ENCODE measurements around the gene EBI3. TPM values are rescaled to one million over a fixed set of nuclear protein-coding genes. Genes with fewer than 3 reads are reported as not detected.
"Not testable (repeated sequence)": the region's sequence is repeated elsewhere in the genome, so short reads cannot be mapped to it uniquely, and the experiment has no call there.

The EBI3 gene
- total RNA-seq, 1 donor from 2014 or later: 1.2 TPM

GRCh38 chr19:4227771-4228170 is 1.6 kb upstream of the EBI3 start:
- no peaks in the 10 kb centered on the region for H3K36me3 Mint-ChIP-seq (ENCODE audit: low read depth)
- H3K27me3 Mint-ChIP-seq (ENCODE audit: low read depth): peaks cover 6% of the 10 kb centered on the region
- DNase-seq (ENCODE audit: low spot score): no peak
- no peak for TF ChIP-seq CTCF (IDR thresholded peaks at IDR 0.05)
- no peak overlapping the region for H3K27ac Mint-ChIP-seq (ENCODE audit: unreplicated experiment)
- no peak overlapping the region for H3K4me3 Mint-ChIP-seq (ENCODE audit: unreplicated experiment)
- H3K4me1 Mint-ChIP-seq (ENCODE audit: low read depth): no peaks in the 10 kb centered on the region
- H3K9me3 Mint-ChIP-seq (ENCODE audit: low read depth): no peaks in the 10 kb centered on the region

GRCh38 chr19:4228765-4229178 is 551 bp upstream of the EBI3 start:
- Mint-ChIP-seq H3K4me3 (ENCODE audit: unreplicated experiment) (no peak overlapping the region), H3K36me3 (ENCODE audit: low read depth) (no peaks in the 10 kb centered on the region), H3K4me1 (ENCODE audit: low read depth) (no peaks in the 10 kb centered on the region), H3K27ac (ENCODE audit: unreplicated experiment) (no peak overlapping the region), H3K9me3 (ENCODE audit: low read depth) (no peaks in the 10 kb centered on the region), H3K27me3 (ENCODE audit: low read depth) (peaks cover 10% of the 10 kb centered on the region)
- no peak for TF ChIP-seq CTCF (IDR thresholded peaks at IDR 0.05)
- DNase-seq (ENCODE audit: low spot score): no peak

GRCh38 chr19:4230237-4230636 is 914 bp downstream of the EBI3 start:
- not testable (repeated sequence) for DNase-seq (ENCODE audit: low spot score); H3K4me1 Mint-ChIP-seq (ENCODE audit: low read depth); H3K4me3 Mint-ChIP-seq (ENCODE audit: unreplicated experiment); H3K27ac Mint-ChIP-seq (ENCODE audit: unreplicated experiment); H3K9me3 Mint-ChIP-seq (ENCODE audit: low read depth); H3K36me3 Mint-ChIP-seq (ENCODE audit: low read depth)
- peaks cover 10% of the 10 kb centered on the region for H3K27me3 Mint-ChIP-seq (ENCODE audit: low read depth)

- not testable (repeated sequence) for H3K36me3 Mint-ChIP-seq (ENCODE audit: low read depth); H3K4me3 Mint-ChIP-seq (ENCODE audit: unreplicated experiment); DNase-seq (ENCODE audit: low spot score); H3K27ac Mint-ChIP-seq (ENCODE audit: unreplicated experiment); H3K4me1 Mint-ChIP-seq (ENCODE audit: low read depth); H3K9me3 Mint-ChIP-seq (ENCODE audit: low read depth); H3K27me3 Mint-ChIP-seq (ENCODE audit: low read depth)
These were observed 2.2 kb downstream of the EBI3 start for GRCh38 chr19:4231521-4231920.

GRCh38 chr19:4232139-4232538 is 2.8 kb downstream of the EBI3 start:
- not testable (repeated sequence) for H3K27me3 Mint-ChIP-seq (ENCODE audit: low read depth); H3K4me1 Mint-ChIP-seq (ENCODE audit: low read depth); H3K27ac Mint-ChIP-seq (ENCODE audit: unreplicated experiment); H3K9me3 Mint-ChIP-seq (ENCODE audit: low read depth); H3K4me3 Mint-ChIP-seq (ENCODE audit: unreplicated experiment); H3K36me3 Mint-ChIP-seq (ENCODE audit: low read depth); DNase-seq (ENCODE audit: low spot score)

GRCh38 chr19:4232614-4233281 is 3.4 kb downstream of the EBI3 start:
- no peak overlapping the region for H3K27ac Mint-ChIP-seq (ENCODE audit: unreplicated experiment)

More at GRCh38 chr19:4232614-4233281, 3.4 kb downstream of the EBI3 start:
- no peaks in the 10 kb centered on the region for H3K36me3 Mint-ChIP-seq (ENCODE audit: low read depth)
- H3K4me1 Mint-ChIP-seq (ENCODE audit: low read depth): no peaks in the 10 kb centered on the region
- DNase-seq (ENCODE audit: low spot score): no peak
- H3K27me3 Mint-ChIP-seq (ENCODE audit: low read depth): peaks cover 8% of the 10 kb centered on the region
- no peaks in the 10 kb centered on the region for H3K9me3 Mint-ChIP-seq (ENCODE audit: low read depth)
- TF ChIP-seq CTCF (IDR thresholded peaks at IDR 0.05): no peak
- H3K4me3 Mint-ChIP-seq (ENCODE audit: unreplicated experiment): no peak overlapping the region

Measured in chondrocyte (in vitro differentiated cells).